GM23338 (cell line): ENCODE data around the gene NRL. TPM values are rescaled to one million over a fixed set of nuclear protein-coding genes. Genes with fewer than 3 reads are reported as not detected.

Experiments used
- ATAC-seq: fragments of 200-7000 bp; cut with Tn5 transposase; 3 replicates; pipeline ENCODE4 v1.9.1; 2020
- DNase-seq: peaks from one replicate; pipeline ENCODE4 v3.0.0-alpha.2; 2015; ENCODE audit warnings: low spot score
- H2AFZ ChIP-seq: fragments of 200-600 bp; sonication (generic); 2 replicates; pipeline ENCODE4 v1.8.0; 2016; ENCODE audit warnings: antibody characterized with exemption, mild to moderate bottlenecking, moderate library complexity
- H3F3A ChIP-seq: fragments of 200-600 bp; sonication (generic); replicated peaks from 2 replicates; pipeline ENCODE4 v1.8.0; 2017; ENCODE audit warnings: antibody characterized with exemption, mixed run types, low read depth
- H3K27ac ChIP-seq: fragments of 200-600 bp; sonication (generic); 2 replicates; pipeline ENCODE4 v1.6.1; 2016; ENCODE audit warnings: low read depth
- H3K27me3 ChIP-seq: fragments of 200-600 bp; sonication (generic); 2 replicates; pipeline ENCODE4 v1.8.0; 2016; ENCODE audit warnings: mild to moderate bottlenecking, mixed run types, moderate library complexity; ENCODE audit not compliant: insufficient read depth
- H3K36me3 ChIP-seq: fragments of 200-600 bp; sonication (generic); 2 replicates; pipeline ENCODE4 v1.8.0; 2016; ENCODE audit warnings: mild to moderate bottlenecking; ENCODE audit not compliant: insufficient read depth
- H3K4me1 ChIP-seq: fragments of 200-600 bp; sonication (generic); 2 replicates; pipeline ENCODE4 v1.8.0; 2016; ENCODE audit warnings: mild to moderate bottlenecking, moderate library complexity; ENCODE audit not compliant: insufficient read depth
- H3K4me2 ChIP-seq: fragments of 200-600 bp; sonication (generic); 2 replicates; pipeline ENCODE4 v1.7.1; 2017; ENCODE audit warnings: mixed run types
- H3K4me3 ChIP-seq: fragments of 200-600 bp; sonication (generic); 2 replicates; pipeline ENCODE4 v1.6.1; 2016; ENCODE audit warnings: mixed run types
- H3K79me2 ChIP-seq: fragments of 200-600 bp; sonication (generic); replicated peaks from 2 replicates; pipeline ENCODE4 v1.8.0; 2017; ENCODE audit warnings: mild to moderate bottlenecking; ENCODE audit not compliant: insufficient read depth
- H3K9me2 ChIP-seq: fragments of 200-600 bp; sonication (generic); 2 replicates; pipeline ENCODE4 v1.8.0; 2017; ENCODE audit not compliant: insufficient read depth
- H4K20me1 ChIP-seq: fragments of 200-600 bp; sonication (generic); replicated peaks from 2 replicates; pipeline ENCODE4 v1.8.0; 2017; ENCODE audit warnings: mild to moderate bottlenecking; ENCODE audit not compliant: insufficient read depth
- H3K27ac Mint-ChIP-seq: 2 replicates; pipeline ENCODE4 v1.8.0; 2020; ENCODE audit warnings: inconsistent platforms, mild to moderate bottlenecking, moderate library complexity, mixed read lengths
- H3K27me3 Mint-ChIP-seq: 3 replicates; pipeline ENCODE4 v1.8.0; 2022; ENCODE audit warnings: low read depth, mild to moderate bottlenecking, moderate library complexity, mixed read lengths, inconsistent platforms; ENCODE audit not compliant: insufficient read depth, poor library complexity
- H3K36me3 Mint-ChIP-seq: 3 replicates; pipeline ENCODE4 v1.8.0; 2021; ENCODE audit warnings: low read depth, mild to moderate bottlenecking, inconsistent platforms, moderate library complexity, mixed read lengths
- H3K4me1 Mint-ChIP-seq: 3 replicates; pipeline ENCODE4 v1.8.0; 2020; ENCODE audit warnings: mild to moderate bottlenecking, inconsistent platforms, mixed read lengths
- H3K4me3 Mint-ChIP-seq: 3 replicates; pipeline ENCODE4 v1.8.0; 2021; ENCODE audit warnings: moderate library complexity, mild to moderate bottlenecking, inconsistent platforms, mixed read lengths
- H3K9me3 Mint-ChIP-seq: 3 replicates; pipeline ENCODE4 v1.8.0; 2020; ENCODE audit warnings: moderate library complexity, mild to moderate bottlenecking, inconsistent platforms, mixed read lengths
- CTCF ChIP-seq, 2 experiments: fragments of 200-600 bp in 1 of 2; sonication (generic) in 1 of 2; conservative IDR thresholded peaks; 2 replicates each; pipeline versions ENCODE4 v1.5.1 to v1.6.1; 2016 to 2017; ENCODE audit warnings: antibody characterized with exemption in 2 of 2, low read depth in 2 of 2, mild to moderate bottlenecking in 2 of 2, moderate library complexity in 1 of 2
- EZH2 ChIP-seq: fragments of 200-600 bp; sonication (generic); IDR thresholded peaks from one replicate; pipeline ENCODE4 v1.8.0; 2017; ENCODE audit warnings: antibody characterized with exemption, mild to moderate bottlenecking, low read depth; ENCODE audit not compliant: unreplicated experiment
- JUNB ChIP-seq: IDR thresholded peaks from one replicate; pipeline ENCODE4 v1.6.1; 2016; ENCODE audit warnings: antibody characterized with exemption; ENCODE audit not compliant: unreplicated experiment
- POLR2AphosphoS5 ChIP-seq: IDR thresholded peaks from 2 replicates; pipeline ENCODE4 v1.6.1; 2016; ENCODE audit warnings: antibody characterized with exemption, low read depth
- REST ChIP-seq: IDR thresholded peaks from one replicate; pipeline ENCODE4 v1.6.1; 2018; ENCODE audit warnings: antibody characterized with exemption; ENCODE audit not compliant: unreplicated experiment
- STAT1 ChIP-seq: IDR thresholded peaks from one replicate; pipeline ENCODE4 v1.6.1; 2016; ENCODE audit warnings: antibody characterized with exemption; ENCODE audit not compliant: unreplicated experiment
- ZNF331 ChIP-seq: fragments of 250-450 bp; sonication (Bioruptor Pico); IDR thresholded peaks from 2 replicates; pipeline ENCODE4 v1.5.0; 2020; ENCODE audit warnings: low read depth, mild to moderate bottlenecking, moderate library complexity
- polyA plus RNA-seq: library from polyadenylated mRNA; unstranded; fragments of >200 nt; fragmentation: Nextera tagmentation; extraction: Ambion mirVana; gene quantifications from 2 replicates; pipeline ENCODE4 v1.2.1, GENCODE V29; 2016
- total RNA-seq: library from RNA; depleted of rRNA; stranded (reverse); fragments of >200 nt; shearing (Covaris generic); gene quantifications from 2 replicates; pipeline ENCODE4 v1.2.3, GENCODE V29; 2014
- TF ChIP-seq, protein P1 (sequence below): IDR thresholded peaks from 2 replicates; pipeline ENCODE4 v1.6.1; 2016; ENCODE audit warnings: antibody characterized with exemption

The NRL gene
- total and polyA plus RNA-seq, 2 experiments from 2014 or later, result 1.8 to 2.2 TPM

- Mint-ChIP-seq H3K9me3 (no peaks in the 10 kb centered on the region; the same call in 2 of the 3 replicates), H3K4me3 (no peak overlapping the region), H3K27ac (no peak overlapping the region), H3K36me3 (peaks cover 69% of the 10 kb centered on the region), H3K4me1 (peaks cover 19% of the 10 kb centered on the region), H3K27me3 (peaks cover 11% of the 10 kb centered on the region)
- no peak overlapping the region for H3K27ac ChIP-seq
- DNase-seq (no peak), ATAC-seq (no peak)
- peaks cover 32% of the 10 kb centered on the region for H3K36me3 ChIP-seq
- H3K27me3 ChIP-seq, result no peaks in the 10 kb centered on the region
- peaks cover 27% of the 10 kb centered on the region for H3K79me2 ChIP-seq
- peaks cover 10% of the 10 kb centered on the region for H3K4me1 ChIP-seq
- no peak overlapping the region for H2AFZ ChIP-seq
- no peaks in the 10 kb centered on the region for H3K9me2 ChIP-seq
- H3K4me2 ChIP-seq, result no peak overlapping the region
- H3K4me3 ChIP-seq, result no peak overlapping the region
- peaks cover 8% of the 10 kb centered on the region; the same call in 1 of the 2 replicates for H4K20me1 ChIP-seq
- H3F3A ChIP-seq, result no peaks in the 10 kb centered on the region
- TF ChIP-seq EZH2 (no peak), JUNB (no peak), STAT1 (no peak), POLR2AphosphoS5 (no peak), ZNF331 (CRISPR knock-in tag) (no peak)
Observed at GRCh38 chr14:24150567-24150966, 35.8 kb upstream of the NRL start.

DNA sequence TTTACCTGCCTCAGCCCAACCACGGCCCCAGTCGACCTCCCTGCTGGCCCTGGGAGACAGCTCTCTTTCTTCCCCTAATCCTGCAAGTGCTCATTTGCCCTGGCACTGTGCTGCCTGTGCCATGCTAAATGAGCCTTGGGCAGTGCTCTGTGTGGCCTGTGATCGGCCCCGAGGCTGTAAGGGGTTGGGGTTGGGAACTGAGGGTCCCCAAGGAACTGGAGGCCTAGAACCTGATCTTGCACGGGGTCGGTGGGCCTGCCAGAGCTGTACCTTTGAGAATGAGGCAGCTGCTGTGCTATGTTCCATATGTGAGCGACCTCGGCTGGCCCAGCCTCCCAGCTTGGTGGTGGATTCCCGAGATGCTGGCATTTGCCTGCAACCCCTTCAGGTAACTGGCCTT, 35.3 kb upstream of the NRL start:
- Mint-ChIP-seq H3K9me3 (no peaks in the 10 kb centered on the region; the same call in 2 of the 3 replicates), H3K27me3 (peaks cover 11% of the 10 kb centered on the region), H3K4me3 (no peak overlapping the region), H3K36me3 (peaks cover 64% of the 10 kb centered on the region), H3K4me1 (peaks cover 21% of the 10 kb centered on the region), H3K27ac (no peak overlapping the region)
- no peaks in the 10 kb centered on the region for H3K27me3 ChIP-seq
- peaks cover 32% of the 10 kb centered on the region for H3K79me2 ChIP-seq
- TF ChIP-seq REST (no peak), CTCF (conservative IDR thresholded peaks at IDR 0.05; ENCODE audit: low read depth in 2 of 2) (no peak)
- TF ChIP-seq, protein P1, sequence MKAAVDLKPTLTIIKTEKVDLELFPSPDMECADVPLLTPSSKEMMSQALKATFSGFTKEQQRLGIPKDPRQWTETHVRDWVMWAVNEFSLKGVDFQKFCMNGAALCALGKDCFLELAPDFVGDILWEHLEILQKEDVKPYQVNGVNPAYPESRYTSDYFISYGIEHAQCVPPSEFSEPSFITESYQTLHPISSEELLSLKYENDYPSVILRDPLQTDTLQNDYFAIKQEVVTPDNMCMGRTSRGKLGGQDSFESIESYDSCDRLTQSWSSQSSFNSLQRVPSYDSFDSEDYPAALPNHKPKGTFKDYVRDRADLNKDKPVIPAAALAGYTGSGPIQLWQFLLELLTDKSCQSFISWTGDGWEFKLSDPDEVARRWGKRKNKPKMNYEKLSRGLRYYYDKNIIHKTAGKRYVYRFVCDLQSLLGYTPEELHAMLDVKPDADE, result no peak
- peaks cover 12% of the 10 kb centered on the region for H3K4me1 ChIP-seq
- peaks cover 7% of the 10 kb centered on the region; the same call in 1 of the 2 replicates for H4K20me1 ChIP-seq
- DNase-seq (no peak), ATAC-seq (no peak)
- H3K9me2 ChIP-seq, result no peaks in the 10 kb centered on the region
- H3F3A ChIP-seq, result no peaks in the 10 kb centered on the region
- no peak overlapping the region for H3K27ac ChIP-seq
- H3K4me3 ChIP-seq, result no peak overlapping the region
- H2AFZ ChIP-seq, result no peak overlapping the region
- peaks cover 28% of the 10 kb centered on the region for H3K36me3 ChIP-seq
- no peak overlapping the region for H3K4me2 ChIP-seq
